HCEC 1CT (cell line): ENCODE data around the gene MAST3.

ENCODE experiments used
- DNase-seq: peaks from one replicate; pipeline ENCODE4 v3.0.0-alpha.2; 2017

Gene MAST3

DNA sequence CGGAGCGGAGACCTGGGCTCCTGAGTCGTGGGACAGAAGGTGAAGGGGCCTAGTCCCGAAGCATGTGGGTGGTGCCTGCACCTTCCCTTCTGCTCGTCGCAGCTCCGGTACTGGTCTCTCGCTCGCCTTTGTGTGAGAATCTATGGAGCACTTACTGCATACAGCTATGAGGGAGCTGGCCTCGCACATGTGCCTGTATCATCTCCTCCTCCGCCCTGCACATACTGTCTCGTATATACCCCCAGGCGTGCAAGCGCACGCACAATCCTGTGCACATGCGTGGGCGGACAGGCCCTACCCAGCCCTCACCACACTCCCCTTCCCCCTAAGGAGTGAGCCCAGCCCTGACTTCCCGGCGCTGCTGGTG, 64.0 kb downstream of the MAST3 start:
- no peak for DNase-seq

DNA sequence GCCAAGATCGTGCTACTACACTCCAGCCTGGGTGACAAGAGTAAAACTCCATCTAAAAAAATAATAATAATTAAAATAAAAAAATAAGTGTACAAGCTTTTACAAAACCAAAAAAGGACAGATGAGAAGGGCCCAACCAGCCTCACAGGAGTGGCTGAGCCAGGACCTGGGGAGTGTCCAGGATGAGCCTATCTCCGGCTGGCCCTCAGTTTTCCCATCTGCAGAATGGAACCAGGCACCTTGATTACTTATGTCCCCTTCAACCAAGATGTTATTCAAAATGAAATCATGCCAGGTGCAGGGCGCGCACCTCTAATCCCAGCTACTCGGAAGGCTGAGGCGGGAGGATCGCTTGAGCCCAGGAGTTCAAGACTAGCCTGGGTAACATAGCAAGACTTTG, 66.5 kb downstream of the MAST3 start:
- DNase-seq: no peak

DNA sequence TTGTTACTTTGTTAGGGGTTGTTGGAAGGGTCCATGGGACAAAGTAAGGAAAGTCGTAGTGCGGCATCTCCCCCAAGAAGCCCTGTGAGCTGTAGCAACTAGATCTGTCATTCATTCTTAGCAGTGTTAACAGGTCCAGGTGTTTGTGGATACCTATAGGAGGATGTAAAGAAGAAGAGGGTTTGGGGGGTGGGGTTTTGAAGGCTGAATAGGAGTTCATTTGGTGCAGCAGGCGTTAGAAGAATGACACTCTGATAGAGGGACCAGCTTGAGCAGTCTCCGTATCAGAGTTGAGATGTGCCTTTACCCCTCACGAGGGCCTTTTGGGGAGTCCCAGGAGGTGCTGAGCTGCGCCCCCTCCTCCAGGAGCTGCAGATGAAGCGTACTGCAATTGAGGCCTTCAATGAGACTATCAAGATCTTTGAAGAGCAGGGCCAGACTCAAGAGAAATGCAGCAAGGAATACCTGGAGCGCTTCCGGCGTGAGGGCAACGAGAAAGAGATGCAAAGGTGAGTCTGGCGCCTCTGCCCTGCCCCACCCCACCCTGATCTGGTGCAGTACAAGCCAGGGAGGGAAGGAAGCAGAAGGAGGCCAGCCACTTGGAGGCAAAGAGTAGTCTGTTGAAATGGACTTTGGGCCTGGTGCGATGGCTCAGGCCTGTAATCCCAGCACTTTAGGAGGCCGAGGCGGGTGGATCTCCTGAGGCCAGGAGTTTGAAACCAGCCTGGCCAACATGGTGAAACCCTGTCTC, 68.4 kb downstream of the MAST3 start:
- DNase-seq: no peak

DNA sequence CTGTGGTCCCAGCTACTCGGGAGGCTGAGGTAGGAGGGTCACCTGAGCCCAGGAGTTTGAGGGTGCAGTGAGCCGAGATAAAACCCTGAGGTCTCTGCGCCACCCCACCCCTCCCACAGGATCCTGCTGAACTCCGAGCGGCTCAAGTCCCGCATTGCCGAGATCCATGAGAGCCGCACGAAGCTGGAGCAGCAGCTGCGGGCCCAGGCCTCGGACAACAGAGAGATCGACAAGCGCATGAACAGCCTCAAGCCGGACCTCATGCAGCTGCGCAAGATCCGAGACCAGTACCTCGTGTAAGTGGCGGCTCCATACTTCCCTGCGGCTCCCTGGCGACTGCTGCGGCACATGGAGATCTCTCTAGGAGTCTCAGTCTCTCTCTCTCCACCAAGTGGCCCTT, 69.4 kb downstream of the MAST3 start:
- DNase-seq: no peak

DNA sequence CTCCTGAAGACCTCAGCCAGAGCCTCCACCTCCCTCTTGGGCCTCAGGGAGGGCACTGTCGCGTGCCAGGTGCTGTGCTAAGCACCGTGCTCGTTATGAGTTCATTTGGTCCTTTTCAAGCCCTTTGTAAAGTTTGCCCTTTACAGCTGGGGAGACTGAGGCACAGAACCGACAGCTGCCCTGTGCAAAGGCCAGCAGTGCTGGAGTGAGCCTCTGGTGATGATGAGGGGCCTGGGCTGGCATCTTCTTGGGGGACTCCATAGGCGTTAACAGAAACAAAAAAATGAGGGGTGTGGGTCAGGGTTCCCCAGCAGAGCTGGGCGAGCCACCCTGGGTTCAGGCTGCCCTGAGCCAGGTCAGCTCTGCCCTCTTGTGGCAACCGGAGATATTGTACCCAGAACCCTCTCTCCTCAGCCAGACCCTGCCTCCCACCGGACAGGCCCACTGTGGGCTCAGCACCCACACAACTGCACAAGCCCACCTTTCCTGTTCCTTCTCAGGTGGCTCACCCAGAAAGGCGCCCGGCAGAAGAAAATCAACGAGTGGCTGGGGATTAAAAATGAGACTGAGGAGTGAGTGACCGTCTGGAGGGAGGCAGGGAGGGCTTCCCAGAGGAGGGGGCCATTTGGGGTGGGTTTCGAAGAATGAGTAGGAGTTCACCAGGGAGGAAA, 70.5 kb downstream of the MAST3 start:
- DNase-seq: peak; percentile 28

- DNase-seq: no peak
Observed at GRCh38 chr19:18168673-18169381, 71.2 kb downstream of the MAST3 start.

- DNase-seq: no peak
Observed at GRCh38 chr19:18170714-18171255, 73.2 kb downstream of the MAST3 start.

DNA sequence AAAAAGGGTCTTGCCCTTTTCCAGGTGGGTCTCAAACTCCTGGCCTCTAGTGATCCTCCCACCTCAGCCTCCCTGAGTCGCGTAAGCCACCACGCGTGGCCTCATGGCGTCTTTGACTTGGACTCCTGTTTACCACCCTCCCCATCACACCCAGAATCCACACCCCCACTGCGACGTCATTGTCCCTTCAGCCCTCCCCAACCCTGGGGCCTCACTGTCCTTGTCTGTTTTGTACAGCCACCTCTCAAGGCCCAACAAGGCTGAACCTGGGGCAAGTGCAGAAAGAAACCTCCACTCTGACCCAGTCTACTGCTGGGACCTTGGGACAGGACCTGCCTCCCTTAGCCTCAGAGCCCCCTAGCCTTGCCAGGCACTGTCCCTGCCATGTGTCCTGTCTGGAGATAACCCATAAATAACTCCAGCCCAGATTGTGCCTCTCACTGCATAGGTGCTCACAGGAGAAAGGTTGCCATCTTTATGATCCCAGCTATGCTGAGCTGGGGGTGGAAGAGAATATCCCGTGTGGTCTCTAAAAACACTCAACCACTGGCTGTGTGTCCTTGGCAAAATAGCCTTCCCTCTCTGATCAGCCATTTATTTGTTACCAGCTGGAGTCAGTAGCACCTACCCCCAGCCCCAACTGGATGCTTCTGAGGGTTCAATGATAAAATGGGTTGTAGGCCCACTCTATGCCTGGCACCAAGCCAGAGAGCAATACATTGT, 74.2 kb downstream of the MAST3 start:
- no peak for DNase-seq

GRCh38 chr19:18172331-18173053, 74.9 kb downstream of the MAST3 start:
- no peak for DNase-seq

- no peak for DNase-seq
Observed at GRCh38 chr19:18173054-18173571, 75.5 kb downstream of the MAST3 start.

DNA sequence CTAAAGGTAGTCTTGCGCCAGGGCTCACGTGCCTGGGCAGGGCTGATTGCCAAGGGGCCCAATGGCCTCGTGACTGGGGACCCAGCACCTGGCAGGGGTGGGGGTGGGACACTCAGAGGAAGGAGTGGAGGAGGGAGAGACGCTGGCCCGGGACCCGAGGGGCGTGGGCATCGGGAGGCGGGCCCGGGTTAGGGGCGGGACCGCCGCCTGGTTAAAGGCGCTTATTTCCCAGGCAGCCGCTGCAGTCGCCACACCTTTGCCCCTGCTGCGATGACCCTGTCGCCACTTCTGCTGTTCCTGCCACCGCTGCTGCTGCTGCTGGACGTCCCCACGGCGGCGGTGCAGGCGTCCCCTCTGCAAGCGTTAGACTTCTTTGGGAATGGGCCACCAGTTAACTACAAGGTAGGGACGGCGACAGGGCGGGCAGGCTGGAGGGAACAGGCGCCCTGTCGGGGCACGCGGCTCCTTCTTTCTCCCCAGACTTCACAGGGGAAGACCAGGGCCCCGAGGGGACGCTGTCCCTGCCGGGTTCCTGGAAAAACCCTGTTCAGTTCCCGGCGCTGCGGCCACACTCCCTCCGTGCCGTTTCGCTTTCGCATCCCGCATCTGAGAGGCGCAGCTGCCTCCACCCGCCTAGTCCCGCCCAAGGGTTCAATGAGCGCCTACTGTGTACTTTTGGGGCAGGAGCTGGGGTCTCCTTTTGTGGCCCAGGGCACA, 76.2 kb downstream of the MAST3 start, which contains the start of gene IFI30:
IFI30 (plus strand) TSS at position 242 of the 717 bp plus-strand sequence; CDS start at position 271, 29 bp downstream.
- no peak for DNase-seq

DNA sequence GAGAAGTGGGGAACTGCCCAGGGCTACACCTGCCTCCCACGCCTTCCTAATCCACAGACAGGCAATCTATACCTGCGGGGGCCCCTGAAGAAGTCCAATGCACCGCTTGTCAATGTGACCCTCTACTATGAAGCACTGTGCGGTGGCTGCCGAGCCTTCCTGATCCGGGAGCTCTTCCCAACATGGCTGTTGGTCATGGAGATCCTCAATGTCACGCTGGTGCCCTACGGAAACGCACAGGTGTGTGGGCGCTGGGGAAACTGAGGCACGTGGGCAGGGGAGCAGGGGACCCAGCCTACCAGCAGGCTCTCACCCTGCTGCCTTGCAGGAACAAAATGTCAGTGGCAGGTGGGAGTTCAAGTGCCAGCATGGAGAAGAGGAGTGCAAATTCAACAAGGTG, 77.4 kb downstream of the MAST3 start:
- no peak for DNase-seq

- DNase-seq: no peak
Observed at GRCh38 chr19:18176367-18177310, 79.1 kb downstream of the MAST3 start.

GRCh38 chr19:18179957-18180356, 82.4 kb downstream of the MAST3 start:
- no peak for DNase-seq

DNA sequence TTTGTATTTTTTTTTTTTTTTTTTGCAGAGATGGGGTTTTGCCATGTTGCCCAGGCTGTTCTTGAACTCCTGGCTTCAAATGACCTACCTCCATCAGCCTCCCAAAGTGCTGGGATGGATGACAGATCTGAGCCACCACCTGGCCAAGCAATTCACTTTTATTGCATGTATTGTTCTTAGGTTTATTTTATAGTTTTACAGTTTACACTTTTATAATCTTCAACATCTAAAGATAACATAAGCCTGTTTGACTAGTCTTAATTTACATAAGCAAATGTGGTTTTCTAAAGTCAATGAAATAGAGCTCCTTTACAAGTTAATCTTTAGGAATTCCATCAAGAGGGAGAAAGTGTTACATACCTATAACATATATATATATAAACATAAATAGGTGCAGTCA, 86.0 kb downstream of the MAST3 start:
- DNase-seq: no peak

- DNase-seq: no peak
Observed at GRCh38 chr19:18185538-18185937, 88.0 kb downstream of the MAST3 start.

- no peak for DNase-seq
Observed at GRCh38 chr19:18190278-18190677, 92.7 kb downstream of the MAST3 start.

DNA sequence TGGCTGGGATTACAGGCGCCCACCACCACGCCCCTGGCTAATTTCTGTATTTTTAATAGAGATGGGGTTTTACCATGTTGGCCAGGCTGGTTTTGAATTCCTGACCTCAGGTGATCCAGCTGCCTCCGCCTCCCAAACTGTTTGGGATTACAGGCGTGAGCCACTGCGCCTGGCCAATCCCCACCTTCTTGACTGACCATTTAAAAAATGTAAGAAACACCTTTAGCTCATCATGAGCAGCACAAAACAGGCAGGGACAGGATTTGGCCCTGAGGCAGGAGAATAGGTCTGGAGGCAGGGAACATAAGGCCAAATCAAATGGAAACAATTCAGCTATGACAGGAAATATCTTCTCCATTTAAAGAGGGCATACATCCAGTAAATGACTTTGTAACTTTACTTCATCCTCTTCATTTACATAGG, 94.1 kb downstream of the MAST3 start:
- no peak for DNase-seq

DNA sequence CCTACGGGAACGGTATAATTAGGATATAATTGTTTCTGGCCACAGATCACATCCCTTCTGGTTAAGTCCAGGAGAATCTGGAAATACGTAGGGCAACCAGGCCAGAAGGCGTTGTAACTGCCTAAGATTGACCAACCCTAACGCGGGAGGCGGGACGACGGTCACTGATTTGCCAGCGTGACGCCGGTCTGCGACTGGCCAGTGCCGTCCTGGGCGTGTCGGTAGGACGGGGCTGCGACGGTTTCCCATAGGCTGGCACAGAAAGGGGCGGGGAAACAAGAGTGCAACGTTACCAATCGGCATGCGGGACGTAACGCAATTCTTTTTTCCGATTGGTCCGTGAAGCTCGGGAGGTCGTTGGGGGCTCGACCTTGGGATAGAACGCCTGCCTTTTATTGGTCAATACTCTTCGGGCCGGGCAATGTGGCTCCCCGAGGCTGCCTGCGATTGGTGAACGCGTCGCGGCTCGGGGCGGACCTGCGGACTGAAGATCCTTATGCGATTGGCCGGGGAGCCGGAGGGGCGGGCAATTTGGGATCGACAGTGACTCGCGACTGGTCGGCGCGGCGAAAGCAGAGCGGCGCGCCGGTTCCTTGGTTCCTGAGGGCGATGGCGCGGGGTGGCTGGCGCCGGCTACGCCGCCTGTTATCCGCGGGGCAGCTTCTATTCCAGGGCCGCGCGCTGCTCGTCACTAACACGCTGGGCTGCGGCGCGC, 95.3 kb downstream of the MAST3 start, which contains the start of gene MPV17L2:
MPV17L2 (plus strand) TSS at position 546 of the 715 bp plus-strand sequence; CDS start at position 610, 64 bp downstream.
- peak; percentile 100 for DNase-seq
